ENCODE results near the gene PRELID3B. TPM values are rescaled to one million over a fixed set of nuclear protein-coding genes. Genes with fewer than 3 reads are reported as not detected.

PRELID3B gene
- total RNA-seq, 1 donor from 2014 or later, result 78.8 TPM

GRCh38 chr20:59016795-59017492 is 25.6 kb downstream of the PRELID3B start:
- H3K9me3 Mint-ChIP-seq, result no peaks in the 10 kb centered on the region
- H4K20me1 ChIP-seq (ENCODE audit: low read depth), result no peaks in the 10 kb centered on the region
- DNase-seq (ENCODE audit: low spot score), result no peak
- H3K27me3 Mint-ChIP-seq (ENCODE audit: insufficient read depth, low read depth), result peaks cover 4% of the 10 kb centered on the region
- H3K9me3 ChIP-seq (ENCODE audit: low read depth), result no peaks in the 10 kb centered on the region
- no peak overlapping the region for H3K4me2 ChIP-seq
- no peaks in the 10 kb centered on the region for H3K4me1 ChIP-seq
- H3K27ac Mint-ChIP-seq, result no peak overlapping the region
- H3K27ac ChIP-seq, result no peak overlapping the region
- H3K4me3 Mint-ChIP-seq, result no peak overlapping the region
- no peak overlapping the region for H3K4me3 ChIP-seq
- H3K36me3 Mint-ChIP-seq, result peaks cover 4% of the 10 kb centered on the region
- H2AFZ ChIP-seq (replicated peaks), result no peak overlapping the region
- no peak overlapping the region for H3K9ac ChIP-seq
- no peaks in the 10 kb centered on the region for H3K79me2 ChIP-seq (ENCODE audit: low read depth)
- H3K27me3 ChIP-seq, result no peaks in the 10 kb centered on the region
- no peaks in the 10 kb centered on the region for H3K36me3 ChIP-seq
- H3F3A ChIP-seq (ENCODE audit: low read depth), result no peaks in the 10 kb centered on the region
- TF ChIP-seq CTCF (IDR thresholded peaks at IDR 0.05) (no peak), EZH2phosphoT487 (IDR thresholded peaks at IDR 0.05) (no peak), EZH2 (IDR thresholded peaks at IDR 0.05) (no peak)
- H3K4me1 Mint-ChIP-seq, result peaks cover 14% of the 10 kb centered on the region

GRCh38 chr20:59015812-59016711 is 26.5 kb downstream of the PRELID3B start:
- DNase-seq (ENCODE audit: low spot score), result no peak
- H3K4me1 Mint-ChIP-seq, result peaks cover 17% of the 10 kb centered on the region
- no peaks in the 10 kb centered on the region for H3K79me2 ChIP-seq (ENCODE audit: low read depth)

GRCh38 chr20:59015411-59015810 is 27.2 kb downstream of the PRELID3B start:
- Histone ChIP-seq H3K27me3 (no peaks in the 10 kb centered on the region), H3K4me3 (no peak overlapping the region), H3F3A (ENCODE audit: low read depth) (no peaks in the 10 kb centered on the region), H3K9ac (no peak overlapping the region), H3K4me1 (peaks cover 7% of the 10 kb centered on the region), H3K36me3 (no peaks in the 10 kb centered on the region), H3K27ac (no peak overlapping the region), H3K9me3 (ENCODE audit: low read depth) (no peaks in the 10 kb centered on the region), H3K79me2 (ENCODE audit: low read depth) (no peaks in the 10 kb centered on the region), H4K20me1 (ENCODE audit: low read depth) (no peaks in the 10 kb centered on the region), H2AFZ (replicated peaks) (no peak overlapping the region), H3K4me2 (no peak overlapping the region)
- Mint-ChIP-seq H3K4me1 (peaks cover 18% of the 10 kb centered on the region), H3K36me3 (peaks cover 3% of the 10 kb centered on the region), H3K4me3 (no peak overlapping the region), H3K27me3 (ENCODE audit: insufficient read depth, low read depth) (peaks cover 4% of the 10 kb centered on the region), H3K9me3 (no peaks in the 10 kb centered on the region), H3K27ac (no peak overlapping the region)
- no peak for DNase-seq (ENCODE audit: low spot score)
- TF ChIP-seq CTCF (IDR thresholded peaks at IDR 0.05) (no peak), EZH2phosphoT487 (IDR thresholded peaks at IDR 0.05) (no peak), EZH2 (IDR thresholded peaks at IDR 0.05) (no peak)

More at GRCh38 chr20:59015812-59016711, 26.5 kb downstream of the PRELID3B start:
- Mint-ChIP-seq H3K36me3 (peaks cover 4% of the 10 kb centered on the region), H3K9me3 (no peaks in the 10 kb centered on the region), H3K27ac (no peak overlapping the region), H3K4me3 (no peak overlapping the region), H3K27me3 (ENCODE audit: insufficient read depth, low read depth) (peaks cover 4% of the 10 kb centered on the region)
- Histone ChIP-seq H3K4me3 (no peak overlapping the region), H3K36me3 (no peaks in the 10 kb centered on the region), H4K20me1 (ENCODE audit: low read depth) (no peaks in the 10 kb centered on the region), H3K9me3 (ENCODE audit: low read depth) (no peaks in the 10 kb centered on the region), H3F3A (ENCODE audit: low read depth) (no peaks in the 10 kb centered on the region), H2AFZ (replicated peaks) (no peak overlapping the region), H3K4me2 (no peak overlapping the region), H3K9ac (no peak overlapping the region), H3K4me1 (peaks cover under 1% of the 10 kb centered on the region), H3K27me3 (no peaks in the 10 kb centered on the region), H3K27ac (no peak overlapping the region)
- no peak for TF ChIP-seq EZH2 (IDR thresholded peaks at IDR 0.05)
- TF ChIP-seq CTCF (IDR thresholded peaks at IDR 0.05), result no peak
- TF ChIP-seq EZH2phosphoT487 (IDR thresholded peaks at IDR 0.05), result no peak

All from neural progenitor cell (in vitro differentiated cells).